GM23248 (cell line): Measurements from ENCODE around the gene CPS1.

Source experiments
- EZH2 ChIP-seq: fragments of 200-600 bp; sonication (generic); IDR thresholded peaks from 2 replicates; pipeline ENCODE4 v1.6.1; 2018; ENCODE audit warnings: antibody characterized with exemption, mild to moderate bottlenecking; ENCODE audit not compliant: insufficient read depth, poor library complexity, severe bottlenecking
- EZH2phosphoT487 ChIP-seq: fragments of 200-600 bp; sonication (generic); IDR thresholded peaks from 2 replicates; pipeline ENCODE4 v1.6.1; 2018; ENCODE audit warnings: antibody characterized with exemption, moderate library complexity, mild to moderate bottlenecking, low read depth; ENCODE audit not compliant: insufficient read depth

DNA sequence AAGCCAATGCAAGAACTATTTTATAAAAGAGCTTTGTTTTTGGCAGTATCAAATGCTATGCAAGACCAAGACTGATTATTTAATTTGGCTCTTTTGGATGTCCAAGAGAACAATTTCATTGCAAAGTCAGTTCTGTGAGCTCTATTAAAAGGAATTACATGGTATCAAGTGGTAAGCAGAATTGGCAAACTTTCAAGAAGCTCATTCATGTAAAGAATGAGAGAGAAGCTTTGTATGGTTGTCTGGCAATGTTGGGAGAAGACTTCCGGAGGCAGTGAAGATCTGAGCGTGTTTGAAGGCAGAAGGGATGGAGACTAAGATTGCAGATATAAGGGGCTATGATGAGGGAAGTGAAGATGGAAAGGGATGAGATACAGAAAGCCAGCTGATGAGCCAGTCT is 49.6 kb downstream of the CPS1 start:
- TF ChIP-seq EZH2phosphoT487 (no peak), EZH2 (no peak)
